Activated CD8-positive, alpha-beta memory T cell treated with anti-CD3 and anti-CD28 coated beads for 4 hours (primary cell): ENCODE data around the gene GMDS.

Experiments used
- DNase-seq, 2 donors: peaks; one replicate each; pipeline ENCODE4 v3.0.0-alpha.2; 2020; ENCODE audit warnings: low read depth in 2 of 2

GMDS gene

DNA sequence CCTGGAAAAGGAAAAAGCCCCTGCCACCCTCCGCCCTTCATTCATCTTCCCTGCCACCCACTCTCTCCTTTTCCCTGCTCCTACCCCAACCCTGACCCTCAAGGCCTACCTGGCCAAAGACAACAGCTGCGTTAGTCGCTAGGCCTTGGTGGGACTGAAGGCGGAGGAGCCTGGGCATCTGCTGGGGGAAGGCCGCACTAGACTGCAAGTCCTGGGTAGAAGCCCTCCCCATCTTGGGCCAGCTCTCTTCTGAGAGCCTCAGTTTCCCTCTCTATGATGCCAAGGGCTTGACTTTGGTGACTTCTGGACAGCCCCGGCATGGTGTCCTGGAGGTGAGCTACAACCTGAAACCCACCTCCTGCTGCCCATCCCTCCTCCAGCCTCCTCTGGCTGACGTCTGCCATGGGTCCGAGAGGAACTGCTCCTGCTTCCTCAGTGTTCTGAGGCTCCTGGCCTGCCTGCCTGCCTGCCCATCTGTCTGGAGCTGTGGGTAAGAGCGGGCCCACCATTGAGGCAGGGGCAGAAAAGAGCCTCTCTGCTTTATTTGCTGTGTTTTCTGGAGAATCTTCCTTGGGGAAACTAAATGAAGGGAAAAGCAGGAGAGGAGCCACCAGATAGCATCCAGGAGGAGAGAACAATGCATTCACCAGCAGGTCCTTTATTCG is 643.2 kb downstream of the GMDS start:
- DNase-seq = no peak

DNA sequence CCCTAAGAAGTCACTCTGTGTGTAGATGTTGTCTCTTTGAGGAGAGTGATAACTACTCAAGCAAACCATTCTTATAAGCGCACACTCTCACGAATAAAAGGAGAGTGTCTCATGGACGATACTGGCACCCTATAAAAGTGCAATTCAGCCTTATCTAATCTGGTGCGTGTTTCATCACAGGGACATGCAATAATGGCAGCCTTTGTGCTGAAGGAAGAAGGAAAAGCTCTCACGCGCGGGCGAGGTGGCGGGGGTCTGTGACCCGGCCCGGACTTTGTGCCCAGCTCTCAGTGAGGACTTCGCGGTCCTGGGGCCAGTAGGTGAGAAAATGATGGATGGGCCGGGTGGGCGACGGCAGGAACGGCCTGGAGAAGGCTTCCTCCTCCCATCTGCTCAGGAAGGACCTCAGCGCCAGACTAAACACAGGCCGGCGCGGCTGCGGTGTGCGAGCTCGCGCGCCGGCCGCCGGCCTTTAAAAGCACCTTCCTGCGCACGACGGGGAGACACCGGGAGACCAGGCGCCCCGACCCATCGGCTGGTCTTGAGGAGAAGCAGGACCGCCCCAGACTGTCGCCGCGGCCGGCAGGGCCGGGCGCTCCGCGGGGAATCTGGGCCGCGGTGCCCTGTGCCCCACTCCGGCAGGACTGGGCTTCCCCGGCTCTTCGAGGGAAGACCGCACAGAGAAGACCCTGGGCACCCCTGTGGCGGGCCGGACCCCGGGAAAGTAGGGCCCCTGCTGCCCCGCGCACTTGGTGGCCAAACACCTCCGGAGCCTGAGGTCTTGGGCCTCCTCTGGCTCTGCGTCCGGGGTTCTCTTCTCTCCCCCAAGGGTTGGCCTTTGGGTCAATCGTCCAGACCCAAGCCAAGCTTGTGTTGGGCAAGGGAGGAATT is 644.0 kb downstream of the GMDS start:
- no peak for DNase-seq

DNA sequence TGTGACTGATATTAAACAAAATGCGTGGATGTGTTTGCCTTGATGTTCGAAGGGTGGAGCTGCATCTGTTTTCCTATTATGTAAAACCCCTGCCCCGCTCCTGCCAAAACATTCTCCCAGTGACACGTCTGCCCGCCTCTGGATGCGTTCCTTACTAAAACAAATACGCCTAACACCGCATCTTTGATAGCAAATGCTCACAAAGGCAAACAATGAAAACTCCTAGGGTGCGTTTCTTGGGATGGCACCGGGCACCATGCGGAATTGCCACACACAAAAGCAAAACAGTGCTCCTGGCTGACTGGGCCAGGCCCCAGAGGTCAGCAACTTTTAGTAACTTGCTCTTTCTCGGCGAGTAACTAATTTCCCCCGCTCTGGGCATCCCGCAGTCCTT is 644.6 kb downstream of the GMDS start:
- DNase-seq = no peak

DNA sequence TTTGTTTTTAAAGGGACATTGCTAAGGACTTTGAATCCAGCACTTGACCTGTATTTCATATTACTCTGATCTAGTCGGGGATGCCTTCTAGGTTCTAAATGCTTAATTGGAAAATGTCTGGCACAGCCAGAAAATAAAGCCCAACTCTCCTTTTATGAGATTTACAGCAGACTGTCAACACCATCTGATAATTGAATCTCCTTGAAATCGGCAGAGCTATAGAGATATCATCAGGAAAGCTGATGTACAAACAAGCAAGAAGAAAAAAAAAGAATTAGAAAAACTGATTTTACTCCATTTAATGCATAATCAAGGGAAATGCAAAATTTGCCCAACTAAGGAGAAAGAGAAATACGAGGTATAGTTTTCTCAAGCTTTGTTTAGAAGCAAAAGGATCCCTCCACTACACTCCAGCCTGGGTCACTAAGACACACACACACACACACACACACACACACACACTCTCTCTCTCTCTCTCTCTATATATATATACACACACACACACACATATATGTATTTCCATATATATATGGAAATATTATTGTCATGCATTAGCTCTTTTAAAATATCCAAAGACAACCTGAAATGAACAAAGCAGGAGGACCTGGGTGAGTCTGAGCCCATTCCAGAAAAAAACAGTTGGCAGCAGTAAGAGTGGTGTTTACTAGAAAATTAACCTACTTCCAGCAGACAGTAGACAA is 645.2 kb downstream of the GMDS start:
- no peak for DNase-seq

DNA sequence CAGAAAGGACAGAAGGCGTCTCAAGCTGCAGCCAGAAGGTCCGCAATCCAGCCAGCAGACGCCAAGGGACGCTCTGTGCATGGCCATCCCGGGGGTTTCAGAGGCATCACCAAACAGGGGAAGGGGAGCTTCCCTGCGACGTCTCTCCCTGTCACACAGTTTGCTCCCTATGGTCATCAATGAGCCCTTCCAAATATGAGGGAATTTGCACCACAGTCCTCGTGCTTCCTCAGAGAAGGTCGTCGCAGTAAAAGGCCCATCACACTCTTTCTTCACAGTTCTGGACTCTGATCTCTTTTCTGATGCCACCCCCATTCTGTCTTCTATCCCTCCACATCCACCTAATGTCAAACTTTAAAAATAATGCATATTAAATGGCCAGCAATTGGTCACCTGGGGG is 645.9 kb downstream of the GMDS start:
- DNase-seq = no peak

DNA sequence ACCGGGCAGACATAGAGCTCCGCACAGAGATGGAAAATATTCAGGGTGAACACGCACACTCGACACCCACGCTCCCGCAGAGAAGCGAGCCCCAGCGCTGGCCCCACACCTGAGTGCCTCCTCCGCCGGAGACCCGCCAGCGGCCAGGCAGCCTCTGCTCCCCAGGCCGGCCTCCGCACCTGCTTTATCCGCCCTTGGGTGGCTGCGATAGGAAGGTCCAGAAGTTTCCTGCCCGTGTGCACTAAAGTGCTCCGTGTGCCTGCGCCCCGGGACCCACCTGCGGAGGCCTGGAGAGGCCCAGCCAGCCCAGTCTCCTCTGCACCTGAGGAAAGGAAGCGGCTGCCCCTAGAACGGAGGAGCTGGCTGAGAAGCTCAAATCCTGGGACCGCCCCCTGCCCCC is 646.5 kb downstream of the GMDS start:
- no peak for DNase-seq

DNA sequence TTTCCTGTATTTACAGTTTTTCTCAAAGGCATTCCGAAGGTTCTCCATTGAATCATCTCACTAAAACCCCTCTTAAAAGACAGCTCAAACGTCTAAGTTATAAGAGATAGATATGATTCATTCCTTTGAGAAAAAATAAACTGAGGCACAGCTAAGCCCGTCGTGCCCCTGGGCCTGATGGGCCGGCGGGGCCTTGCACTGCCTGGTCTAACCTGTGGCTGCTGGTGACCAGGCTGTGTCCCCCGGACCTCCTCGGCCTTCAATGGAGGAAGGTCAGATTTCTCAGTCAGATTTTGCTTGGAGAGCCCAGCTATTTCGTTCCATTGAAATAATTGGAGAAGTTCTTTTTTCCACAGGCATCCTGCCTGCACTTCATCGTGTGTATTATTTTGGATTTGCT is 647.0 kb downstream of the GMDS start:
- no peak for DNase-seq

DNA sequence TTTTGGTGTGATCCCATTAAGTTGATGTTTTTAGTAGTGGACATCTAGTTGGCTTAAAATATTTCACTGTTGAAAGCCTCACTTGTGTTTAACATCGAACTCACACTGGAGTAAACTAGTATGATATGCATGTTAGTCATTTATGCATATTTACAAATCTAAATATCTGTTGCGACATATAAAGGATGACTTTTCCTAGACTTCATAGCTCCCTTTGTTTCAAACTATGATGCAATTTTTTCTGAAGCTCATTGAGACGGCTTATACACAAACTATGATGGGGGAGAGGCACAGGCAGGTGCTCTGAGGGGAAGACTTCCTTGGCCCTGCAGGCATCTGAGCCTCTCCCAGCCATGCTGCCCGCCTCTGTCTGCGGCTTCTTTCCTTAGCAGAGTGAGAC is 647.5 kb downstream of the GMDS start:
- no peak for DNase-seq

DNA sequence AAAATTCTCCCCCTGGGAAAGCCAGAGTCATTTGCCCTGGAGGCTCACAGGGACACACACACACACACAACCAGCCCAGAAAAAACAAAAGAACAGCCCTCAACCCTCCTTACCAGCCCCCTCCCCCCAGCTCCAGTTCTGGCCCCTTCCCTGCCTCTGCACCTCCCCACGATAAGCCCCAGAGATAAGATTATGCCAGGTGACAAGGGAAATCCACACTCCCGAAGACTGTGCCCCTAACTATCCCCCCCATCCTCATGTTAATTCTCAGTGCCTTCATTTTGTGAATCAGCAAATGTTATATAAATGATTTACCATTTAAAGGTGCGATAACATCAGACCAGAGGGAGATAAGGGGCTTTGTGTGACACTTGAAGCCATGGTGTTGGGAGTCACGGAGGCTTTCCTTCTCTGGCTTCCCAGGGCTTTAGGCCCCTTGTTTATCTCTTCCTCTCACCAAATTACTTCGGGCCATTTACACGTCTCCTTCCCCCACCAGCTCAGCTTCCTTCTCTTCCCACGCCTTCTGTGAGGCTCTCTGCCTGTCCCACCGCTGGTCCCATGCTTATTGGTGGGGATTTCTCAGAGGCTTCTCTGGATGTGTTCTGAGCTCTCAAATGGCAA is 648.2 kb downstream of the GMDS start:
- no peak for DNase-seq

DNA sequence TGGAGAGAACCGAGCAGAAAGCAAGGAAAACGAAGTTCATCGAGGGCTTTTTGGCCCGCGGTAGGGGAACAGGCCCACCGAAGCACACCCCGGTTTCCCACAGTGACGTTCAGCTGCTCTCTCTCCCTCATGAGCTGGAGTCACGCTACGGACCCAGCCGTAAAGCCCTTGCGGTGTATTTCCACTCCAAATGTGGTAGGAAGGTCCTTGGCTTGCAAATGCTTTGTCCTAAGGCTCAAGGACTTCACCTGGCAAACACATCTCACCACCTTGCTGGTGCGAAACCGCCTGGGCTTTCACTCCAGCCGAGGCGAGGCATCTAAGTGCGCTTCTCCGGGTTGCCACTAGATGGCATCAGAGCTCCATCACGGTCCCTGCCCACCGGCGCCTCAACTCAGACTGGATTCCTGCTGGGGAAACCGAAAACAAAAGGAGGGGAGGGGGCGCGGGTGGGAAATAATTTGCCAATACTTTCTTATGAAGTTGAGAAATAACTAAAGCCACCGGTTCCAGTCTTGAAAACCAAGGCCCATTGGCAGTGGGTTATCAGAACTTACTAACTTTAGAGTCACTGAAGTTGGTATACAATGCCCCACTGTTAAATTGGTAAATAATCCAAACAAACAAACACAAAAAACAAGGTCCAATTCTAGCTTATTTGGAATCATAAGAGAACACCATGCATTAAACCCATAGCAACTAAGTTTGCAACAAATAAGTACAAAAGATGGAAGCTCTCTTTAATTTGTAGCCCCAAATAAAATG is 649.1 kb downstream of the GMDS start:
- peak; percentile 28 to 31 for DNase-seq

DNA sequence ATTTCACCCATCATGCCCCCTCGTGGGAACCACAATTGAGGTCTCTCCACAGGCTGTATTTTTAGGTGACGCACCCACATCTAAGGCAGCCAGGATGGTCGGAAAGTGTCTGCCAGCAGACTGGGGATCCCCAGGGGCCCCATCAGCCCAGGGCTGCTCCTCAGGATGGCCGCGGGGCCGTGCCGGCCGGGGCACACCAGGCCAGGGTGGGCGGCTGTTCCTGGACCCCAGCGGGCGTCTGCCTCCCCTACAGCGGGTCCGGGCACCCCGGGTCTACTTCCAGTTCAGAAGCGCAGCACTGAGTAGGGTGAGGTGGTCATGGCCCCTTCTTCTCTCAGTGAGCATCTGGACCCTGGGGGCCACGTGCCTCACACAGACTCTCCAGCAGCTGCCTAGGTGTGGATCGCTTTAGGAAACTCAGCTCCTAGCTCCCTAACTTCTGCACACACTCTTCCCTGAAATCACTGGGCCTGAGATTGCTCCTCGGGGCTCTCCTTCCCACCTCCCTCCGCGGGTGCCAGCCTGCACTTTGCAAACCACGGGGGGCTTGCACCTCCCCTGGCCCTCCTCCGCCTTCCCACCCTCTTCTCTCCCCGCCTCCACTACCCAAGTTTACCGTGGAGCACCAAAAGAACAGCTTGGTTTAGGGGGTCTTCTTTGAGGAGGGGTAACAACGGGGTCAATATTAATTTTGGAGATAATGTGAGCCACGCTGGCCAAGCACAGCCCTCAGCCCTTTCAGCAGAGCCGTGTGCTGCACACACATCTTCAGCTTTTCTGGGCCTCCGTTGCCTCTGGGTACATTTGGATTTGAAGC is 649.9 kb downstream of the GMDS start:
- DNase-seq = no peak

DNA sequence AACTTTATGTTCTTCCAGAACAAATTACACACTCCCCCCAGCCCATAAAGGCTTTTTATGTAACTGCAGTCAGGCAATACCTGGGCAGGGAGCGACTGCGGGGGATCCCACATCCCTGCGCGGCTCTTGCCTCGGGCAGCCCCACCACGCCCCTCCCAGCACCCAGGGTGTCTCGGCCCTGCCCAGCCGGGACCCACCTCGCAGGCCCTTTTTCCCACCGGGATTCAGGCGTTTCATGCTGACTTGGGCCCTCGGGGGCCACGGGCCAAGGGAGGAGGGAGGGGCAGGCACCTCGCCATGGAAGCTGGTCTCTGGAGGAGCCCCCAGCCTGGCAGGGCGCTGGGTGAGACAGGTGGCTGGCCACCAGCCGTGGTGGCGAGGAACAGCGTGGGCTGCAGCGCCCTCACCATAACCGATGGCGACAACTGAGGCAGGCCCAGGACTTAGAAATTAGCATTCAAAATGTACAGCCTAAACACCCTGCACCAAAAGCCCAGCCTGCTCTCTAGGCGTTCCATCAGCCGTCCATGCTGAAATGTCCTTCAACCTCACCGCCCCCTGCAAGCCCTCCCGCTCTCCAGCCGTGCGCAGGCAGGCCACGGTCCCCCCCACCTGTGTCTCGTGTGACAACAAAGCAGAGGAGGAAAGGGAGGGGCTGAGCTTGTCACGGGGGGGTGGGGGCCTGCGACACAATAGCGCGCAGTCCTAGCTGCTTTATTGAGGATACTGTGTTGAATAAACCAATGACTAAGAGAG is 650.8 kb downstream of the GMDS start:
- DNase-seq = no peak

DNA sequence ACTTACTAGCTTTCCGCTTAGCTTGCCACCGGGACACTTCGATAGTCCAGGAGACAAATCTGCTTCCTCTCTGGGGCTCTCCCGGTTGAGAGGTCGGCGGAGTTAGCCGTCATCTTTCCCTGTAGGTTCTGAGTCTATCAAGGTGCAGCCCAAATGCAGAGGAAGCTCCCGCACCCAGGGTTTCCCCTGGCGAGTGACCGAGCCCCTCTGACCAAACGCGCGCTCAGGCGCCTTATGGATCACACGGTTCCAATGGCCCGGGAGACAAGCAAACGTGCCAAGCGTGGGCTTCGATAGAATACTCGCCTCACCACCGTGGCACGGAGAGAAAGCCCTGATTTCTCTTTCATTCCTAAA is 651.5 kb downstream of the GMDS start:
- no peak for DNase-seq

DNA sequence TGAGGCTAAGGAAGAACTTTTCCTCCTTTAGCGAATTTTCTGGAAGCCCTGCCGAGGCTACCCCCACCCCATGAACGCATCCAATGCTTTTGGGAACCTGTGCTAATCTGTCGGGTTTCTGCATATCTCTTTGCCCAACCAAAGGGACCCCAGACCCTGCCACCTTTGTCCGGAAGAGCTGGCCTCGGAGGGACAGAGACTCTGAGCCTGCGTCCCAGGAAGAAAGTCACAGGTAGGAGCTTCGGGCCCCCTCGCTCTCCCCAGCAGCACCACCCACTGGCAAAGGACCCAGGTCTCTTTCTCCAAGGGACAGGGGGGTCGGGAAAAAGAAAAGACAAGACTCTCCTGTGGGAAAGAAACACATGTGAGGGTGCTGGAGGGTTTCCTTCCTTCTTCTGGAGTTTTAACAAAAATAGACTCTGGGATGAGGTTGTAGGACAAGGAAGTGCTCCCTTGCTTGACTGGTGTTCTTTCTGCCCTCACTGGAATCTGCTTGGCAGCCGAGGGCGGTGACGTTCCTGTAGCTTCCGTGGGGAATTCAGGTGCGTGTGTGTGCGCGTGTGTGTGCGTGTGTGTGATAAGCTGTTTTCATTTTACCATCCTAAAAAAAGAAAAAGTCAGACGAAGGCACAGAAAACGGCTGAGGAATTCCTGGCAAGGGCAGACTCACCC is 652.0 kb downstream of the GMDS start:
- no peak for DNase-seq

DNA sequence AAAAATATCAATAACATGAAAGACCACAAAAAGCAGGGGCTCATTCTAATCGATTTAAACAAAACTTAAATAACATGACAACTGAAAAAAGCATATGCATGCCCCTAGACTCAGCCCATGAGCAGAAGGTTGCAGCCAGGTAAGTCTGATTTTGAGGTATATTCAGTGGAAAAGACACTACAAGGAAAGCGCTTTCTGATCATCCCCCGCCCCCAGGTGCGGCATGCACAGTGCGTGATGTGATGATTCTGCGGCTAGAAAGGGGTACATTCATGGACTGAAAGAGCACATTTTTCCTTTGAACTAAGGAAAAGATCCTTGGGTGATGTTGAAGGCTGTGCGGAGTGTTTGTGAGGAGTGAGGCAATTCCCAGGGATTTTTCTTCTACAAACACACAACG is 652.6 kb downstream of the GMDS start:
- no peak for DNase-seq

DNA sequence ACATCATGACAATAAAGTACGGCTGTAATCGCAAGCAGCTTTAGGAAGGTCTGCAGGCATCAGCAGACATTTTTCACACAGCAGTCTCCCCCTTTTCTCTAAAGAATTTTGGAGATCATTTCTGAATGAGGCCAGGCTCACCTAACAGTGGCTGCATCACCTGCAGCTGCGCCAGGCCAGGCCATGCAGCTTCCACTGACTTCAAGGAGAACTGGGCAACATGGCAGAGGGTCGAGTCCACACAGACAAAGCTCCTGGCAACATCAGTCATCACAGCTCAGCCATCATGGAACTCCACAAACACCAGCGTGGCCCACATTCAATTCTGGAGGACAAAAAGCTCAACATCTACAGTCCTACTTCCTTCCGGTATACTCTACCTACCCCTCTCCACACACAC is 653.5 kb downstream of the GMDS start:
- no peak for DNase-seq

DNA sequence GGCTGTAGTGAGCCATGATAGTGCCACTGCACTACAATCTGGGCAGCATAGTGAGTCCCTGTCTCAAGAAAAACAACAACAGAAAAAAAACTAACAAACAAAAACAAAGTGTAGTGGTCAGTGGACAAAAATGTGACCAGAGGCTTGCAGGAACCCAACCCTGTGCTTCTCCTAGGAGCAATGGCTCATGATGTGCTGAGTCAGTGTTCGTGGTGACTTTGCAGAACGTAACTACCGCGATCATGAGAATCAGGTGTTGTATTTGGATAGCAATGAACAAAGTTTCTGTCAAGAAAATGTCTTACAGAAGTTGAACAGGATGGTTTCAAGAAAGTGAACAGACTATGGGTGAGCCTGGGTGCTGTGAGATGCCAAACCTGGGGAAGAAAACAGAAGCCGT is 654.2 kb downstream of the GMDS start:
- no peak for DNase-seq

DNA sequence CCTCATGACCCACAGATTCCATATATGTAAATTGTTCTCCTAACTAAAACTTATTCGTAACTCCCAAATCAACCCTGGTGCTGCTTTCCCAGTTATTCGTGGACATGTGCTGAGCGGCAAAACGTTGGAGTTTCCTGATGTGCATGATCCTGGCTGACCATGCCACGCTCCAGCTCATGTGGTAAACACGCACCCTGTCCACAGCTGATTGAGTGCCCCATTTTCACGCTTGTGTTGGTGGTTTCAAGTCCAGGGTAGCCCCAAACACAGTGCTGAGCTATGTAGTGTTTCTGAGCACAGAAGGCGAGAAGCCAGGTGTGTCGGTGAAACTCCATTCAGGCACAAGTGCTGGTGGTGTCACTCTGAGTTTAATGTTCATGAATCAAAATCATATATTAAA is 654.8 kb downstream of the GMDS start:
- DNase-seq = no peak

DNA sequence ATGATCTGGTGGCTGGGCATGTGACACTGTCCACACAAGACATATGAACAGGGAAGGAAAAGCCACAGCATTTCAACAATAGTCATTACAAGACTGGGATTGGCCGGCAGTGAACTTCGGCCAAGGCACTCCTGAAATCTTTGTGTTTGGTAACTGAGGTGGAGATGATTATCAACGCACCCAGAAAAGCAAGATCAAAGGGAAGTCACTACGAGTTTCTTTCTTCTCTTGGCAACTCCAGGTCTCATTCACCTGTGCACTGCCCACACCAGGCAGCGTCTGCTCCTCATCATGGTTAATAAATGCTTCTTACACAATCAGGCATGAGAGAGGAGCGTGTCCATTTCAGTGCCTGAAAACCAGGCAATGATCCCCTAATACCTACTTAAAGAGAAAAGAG is 656.2 kb downstream of the GMDS start:
- DNase-seq = no peak

DNA sequence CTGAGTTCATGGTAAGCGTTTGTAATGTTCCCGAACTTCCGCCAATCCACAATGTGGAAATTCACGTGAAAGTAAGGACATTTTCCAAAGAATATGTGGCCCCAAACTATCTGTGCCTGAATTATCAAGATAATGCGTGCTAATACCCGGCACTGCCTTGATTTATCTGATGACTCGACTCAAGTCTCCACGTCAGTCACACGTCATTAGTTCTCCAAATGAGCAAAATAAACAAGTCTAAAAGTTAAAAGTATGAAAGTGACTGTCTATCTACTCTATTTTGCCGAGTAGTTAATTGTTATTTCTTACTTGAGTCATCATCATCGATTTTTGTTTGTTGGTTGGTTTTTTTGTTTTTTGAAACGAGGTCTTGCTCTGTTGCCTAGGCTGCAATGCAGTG is 657.4 kb downstream of the GMDS start:
- no peak for DNase-seq
